Natural killer cell treated with Interleukin-12 subunit alpha and Interleukin-12 subunit beta and Interleukin-15 and Interleukin-18, amount 100 ng/mL, for 72 hours (primary cell): ENCODE data around the gene RMRP. TPM values are rescaled to one million over a fixed set of nuclear protein-coding genes. Genes with fewer than 3 reads are reported as not detected.

ENCODE experiments used
- ATAC-seq, 2 donors: fragments of 150-1000 bp; cut with Tn5 transposase in 1 of 2; sonication (Bioruptor Pico), chemical (Tn5 transposase) in 1 of 2; 2 replicates each; pipeline ENCODE4 v1.10.0; 2021
- DNase-seq: peaks from one replicate; pipeline ENCODE4 v3.0.0; 2022; ENCODE audit warnings: low spot score
- H3K27ac Mint-ChIP-seq, 2 donors: 1 replicate in 1 of 2; 2 replicates in 1 of 2; pipeline ENCODE4 v1.8.0; 2022; ENCODE audit warnings: mixed read lengths in 2 of 2, mild to moderate bottlenecking in 1 of 2, moderate library complexity in 1 of 2
- H3K27me3 Mint-ChIP-seq, 2 donors: 1 replicate in 1 of 2; 2 replicates in 1 of 2; pipeline ENCODE4 v1.8.0; 2022; ENCODE audit warnings: mixed read lengths in 2 of 2
- H3K36me3 Mint-ChIP-seq: one replicate; pipeline ENCODE4 v1.8.0; 2022; ENCODE audit warnings: mixed read lengths
- H3K4me1 Mint-ChIP-seq, 2 donors: 1 replicate in 1 of 2; 2 replicates in 1 of 2; pipeline ENCODE4 v1.8.0; 2022; ENCODE audit warnings: low read depth in 2 of 2, mixed read lengths in 2 of 2, mild to moderate bottlenecking in 1 of 2
- H3K4me3 Mint-ChIP-seq: one replicate; pipeline ENCODE4 v1.8.0; 2022; ENCODE audit warnings: mixed read lengths
- H3K9me3 Mint-ChIP-seq: 2 replicates; pipeline ENCODE4 v1.8.0; 2022; ENCODE audit warnings: mixed read lengths
- total RNA-seq, 2 donors: library from RNA; stranded (reverse); gene quantifications; one replicate each; pipeline ENCODE4 v1.2.3, GENCODE V29; 2022

RMRP gene
- total RNA-seq, 2 donors from 2014 or later: 3,856 to 4,437 TPM

- peaks cover 33 to 37% of the 10 kb centered on the region in 2 donors for H3K4me1 Mint-ChIP-seq
- no peaks in the 10 kb centered on the region for H3K36me3 Mint-ChIP-seq
- H3K9me3 Mint-ChIP-seq: no peaks in the 10 kb centered on the region
- DNase-seq (no peak), ATAC-seq (no peak)
- H3K27ac Mint-ChIP-seq: no peak overlapping the region
- H3K27me3 Mint-ChIP-seq: no peaks in the 10 kb centered on the region
- peak overlapping the region; percentile 88 for H3K4me3 Mint-ChIP-seq
Observed at GRCh38 chr9:35666045-35666444, 8.2 kb upstream of the RMRP start.

DNA sequence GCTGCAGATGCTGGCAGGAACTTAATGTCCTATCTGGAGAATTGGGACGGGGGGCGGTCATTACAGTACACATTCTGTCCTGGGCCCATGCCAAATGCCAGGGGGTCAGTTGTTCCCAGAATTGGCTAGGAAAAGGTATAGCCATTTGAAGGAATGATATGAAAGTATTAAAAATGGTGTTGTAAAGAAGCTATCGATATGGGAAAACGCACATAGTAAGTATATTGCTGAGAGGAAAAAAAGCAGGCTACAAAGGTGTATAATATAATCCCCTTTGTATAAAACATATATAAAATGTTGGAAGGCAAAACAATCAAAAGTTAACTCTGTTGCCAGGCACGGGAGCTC, 7.6 kb upstream of the RMRP start:
- DNase-seq: no peak
- peaks cover 39 to 43% of the 10 kb centered on the region in 2 donors for H3K4me1 Mint-ChIP-seq
- peak overlapping the region; percentile 33 to 80 for H3K27ac Mint-ChIP-seq

DNA sequence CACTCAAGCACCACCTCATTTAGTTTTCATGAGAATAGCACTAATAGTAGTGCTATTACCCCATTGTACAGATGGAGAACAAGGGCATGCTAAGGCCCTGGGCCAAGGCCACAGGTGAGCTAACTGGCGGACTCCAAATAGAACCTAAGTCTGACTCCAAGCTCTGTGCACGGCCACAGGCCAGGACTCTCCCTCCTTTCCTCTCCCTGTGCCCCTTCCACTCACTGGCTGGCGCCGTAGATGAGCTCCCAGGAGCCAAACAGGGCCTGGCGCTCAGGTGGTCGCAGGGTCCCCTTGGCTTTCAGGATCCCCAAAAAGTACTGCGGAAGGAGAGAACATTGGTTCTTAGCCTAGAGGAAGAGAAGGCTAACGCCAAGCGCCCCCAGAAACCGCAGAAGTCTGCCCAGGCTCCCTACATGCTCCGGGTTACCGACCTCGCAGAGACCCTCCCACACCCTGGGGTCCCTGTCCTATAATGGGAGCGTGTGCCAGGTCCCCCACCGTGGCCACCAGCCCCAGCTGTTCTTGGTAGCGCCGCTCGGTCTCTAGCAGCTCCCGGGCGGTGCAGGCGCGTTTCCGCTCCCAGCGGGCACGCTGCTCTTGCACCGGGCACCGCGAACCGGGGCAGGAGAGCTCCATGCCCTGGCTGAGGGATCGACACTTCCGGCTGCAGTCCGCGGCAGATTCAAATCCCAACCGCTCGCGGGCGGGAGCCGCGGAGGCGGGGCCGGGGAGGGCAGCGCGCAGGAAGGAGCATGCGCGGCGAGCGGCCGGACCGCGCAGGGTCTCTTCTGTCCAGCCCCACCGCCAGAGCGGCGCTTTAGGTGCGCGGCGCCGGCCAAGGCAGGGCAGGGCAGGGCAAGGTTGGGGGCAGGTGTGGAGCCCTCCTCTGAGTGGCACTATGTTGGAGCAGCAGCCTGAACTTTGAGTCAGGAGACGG, 7.0 kb upstream of the RMRP start, which contains the start of gene ARHGEF39:
TSS of gene ARHGEF39 (minus strand) at position 665 of the 940 bp plus-strand sequence. CDS start at position 639, 26 bp downstream.
- Mint-ChIP-seq H3K36me3 (no peaks in the 10 kb centered on the region), H3K9me3 (no peaks in the 10 kb centered on the region), H3K4me1 (peaks cover 43 to 50% of the 10 kb centered on the region in 2 donors), H3K4me3 (peak within 1 kb of the TSS; percentile 88), H3K27ac (peak within 1 kb of the TSS; percentile 33 to 80), H3K27me3 (no peaks in the 10 kb centered on the region)
- peak; percentile 93 to 95 for ATAC-seq
- DNase-seq: peak; percentile 90

More for the DNA sequence above, 7.6 kb upstream of the RMRP start:
- no peaks in the 10 kb centered on the region for H3K9me3 Mint-ChIP-seq
- ATAC-seq: no peak
- peak overlapping the region; percentile 88 for H3K4me3 Mint-ChIP-seq
- H3K27me3 Mint-ChIP-seq: no peaks in the 10 kb centered on the region
- H3K36me3 Mint-ChIP-seq: no peaks in the 10 kb centered on the region

GRCh38 chr9:35662437-35662836, 4.6 kb upstream of the RMRP start:
- H3K27me3 Mint-ChIP-seq: no peaks in the 10 kb centered on the region
- H3K36me3 Mint-ChIP-seq: peaks cover 6% of the 10 kb centered on the region

DNA sequence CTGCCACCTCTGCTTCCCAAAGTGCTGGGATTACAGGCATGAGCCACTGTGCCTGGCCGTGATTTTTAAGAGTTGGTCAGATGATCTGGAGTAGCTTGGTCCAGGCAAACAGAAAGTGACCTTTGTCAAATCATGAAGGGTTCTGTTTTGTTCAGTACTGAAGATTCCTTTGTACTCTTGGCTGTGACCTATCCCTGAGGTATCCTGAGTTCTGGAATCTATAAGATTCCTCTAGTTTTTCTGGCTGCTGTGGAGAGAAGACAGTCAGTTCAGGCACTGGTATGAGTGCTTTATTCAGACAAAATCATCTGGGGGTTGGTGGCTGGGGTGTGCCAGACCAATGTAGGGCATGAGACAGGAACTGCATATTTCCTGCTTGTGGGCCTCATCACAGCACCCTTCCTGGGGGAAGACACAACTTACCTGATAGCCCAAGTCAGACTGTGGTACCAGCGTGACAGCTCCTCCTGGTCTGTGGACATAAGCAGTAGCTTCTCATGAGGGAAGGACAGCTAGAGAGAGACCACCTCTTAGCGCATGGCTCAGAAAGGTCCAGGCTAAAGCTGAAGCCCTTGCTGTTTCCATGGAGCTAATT, 4.0 kb upstream of the RMRP start:
- H3K27ac Mint-ChIP-seq: peak overlapping the region; percentile 34 to 68
- ATAC-seq (no peak), DNase-seq (no peak)
- H3K27me3 Mint-ChIP-seq: no peaks in the 10 kb centered on the region
- H3K9me3 Mint-ChIP-seq: no peaks in the 10 kb centered on the region
- peaks cover 67 to 71% of the 10 kb centered on the region in 2 donors for H3K4me1 Mint-ChIP-seq
- H3K4me3 Mint-ChIP-seq: peak overlapping the region; percentile 88
- H3K36me3 Mint-ChIP-seq: peaks cover 6% of the 10 kb centered on the region

More at GRCh38 chr9:35662437-35662836, 4.6 kb upstream of the RMRP start:
- peak overlapping the region; percentile 88 for H3K4me3 Mint-ChIP-seq
- H3K27ac Mint-ChIP-seq: peak overlapping the region; percentile 34 to 68
- peaks cover 61 to 65% of the 10 kb centered on the region in 2 donors for H3K4me1 Mint-ChIP-seq
- DNase-seq (no peak), ATAC-seq (no peak)
- no peaks in the 10 kb centered on the region for H3K9me3 Mint-ChIP-seq

- no peak for ATAC-seq
- no peak for DNase-seq
- Mint-ChIP-seq H3K27ac (peak overlapping the region; percentile 35 to 99), H3K36me3 (peaks cover 6% of the 10 kb centered on the region), H3K9me3 (no peaks in the 10 kb centered on the region), H3K27me3 (no peaks in the 10 kb centered on the region), H3K4me3 (peak overlapping the region; percentile 58), H3K4me1 (peaks cover 72 to 73% of the 10 kb centered on the region in 2 donors)
Observed at GRCh38 chr9:35660966-35661415, 3.2 kb upstream of the RMRP start.

- ATAC-seq (no peak), DNase-seq (no peak)
- peaks cover 67 to 68% of the 10 kb centered on the region in 2 donors for H3K4me1 Mint-ChIP-seq
- H3K9me3 Mint-ChIP-seq: no peaks in the 10 kb centered on the region
- peak overlapping the region; percentile 88 for H3K4me3 Mint-ChIP-seq
- H3K36me3 Mint-ChIP-seq: peaks cover 6% of the 10 kb centered on the region
- H3K27ac Mint-ChIP-seq: peak overlapping the region; percentile 99
- H3K27me3 Mint-ChIP-seq: no peaks in the 10 kb centered on the region
Observed at GRCh38 chr9:35659340-35659739, 1.5 kb upstream of the RMRP start.

GRCh38 chr9:35658968-35659220, 1.1 kb upstream of the RMRP start:
- H3K4me1 Mint-ChIP-seq: peaks cover 63 to 64% of the 10 kb centered on the region in 2 donors
- peak overlapping the region; percentile 99 for H3K27ac Mint-ChIP-seq
- H3K36me3 Mint-ChIP-seq: peaks cover 6% of the 10 kb centered on the region
- no peaks in the 10 kb centered on the region for H3K27me3 Mint-ChIP-seq
- no peak for DNase-seq
- peak overlapping the region; percentile 88 for H3K4me3 Mint-ChIP-seq
- no peak for ATAC-seq
- H3K9me3 Mint-ChIP-seq: no peaks in the 10 kb centered on the region

DNA sequence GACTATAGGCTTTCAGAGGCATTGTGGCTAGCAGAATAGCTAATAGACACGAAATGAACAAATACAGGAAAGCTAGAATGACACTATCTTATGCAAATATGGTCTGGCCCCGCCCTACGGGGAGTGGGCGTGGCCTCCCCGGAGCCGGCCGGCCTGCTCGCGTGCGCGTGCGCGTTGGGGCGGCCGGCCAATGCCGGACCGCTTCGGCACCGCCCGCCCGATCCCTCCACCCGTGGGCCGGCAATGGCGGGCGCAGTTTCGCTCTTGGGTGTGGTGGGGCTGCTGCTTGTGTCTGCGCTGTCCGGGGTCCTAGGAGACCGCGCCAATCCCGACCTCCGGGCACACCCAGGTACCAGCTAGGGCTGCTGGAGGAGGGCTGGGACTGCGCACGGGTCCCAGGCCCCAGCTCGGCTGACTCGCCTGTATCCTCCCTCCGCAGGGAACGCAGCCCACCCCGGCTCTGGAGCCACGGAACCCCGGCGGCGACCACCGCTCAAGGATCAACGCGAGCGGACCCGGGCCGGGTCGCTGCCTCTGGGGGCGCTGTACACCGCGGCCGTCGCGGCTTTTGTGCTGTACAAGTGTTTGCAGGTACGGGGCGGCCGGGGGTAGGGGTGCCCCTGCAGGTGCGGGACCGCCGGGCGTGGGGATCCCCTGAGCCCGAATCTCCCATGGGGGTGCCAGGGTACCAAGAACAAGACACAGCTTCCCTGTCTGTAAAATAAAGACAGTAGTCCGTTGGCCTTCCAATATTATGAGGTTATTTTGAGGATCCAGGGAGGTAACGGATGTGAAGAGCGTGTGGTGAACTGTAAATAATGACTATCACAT, 533 bp upstream of the RMRP start, which contains the start of gene CCDC107:
TSS of gene CCDC107 (plus strand) at position 156 of the 831 bp plus-strand sequence. CDS start at position 244, 88 bp downstream.
- peaks cover 6% of the 10 kb centered on the region for H3K36me3 Mint-ChIP-seq
- no peaks in the 10 kb centered on the region for H3K27me3 Mint-ChIP-seq
- peak within 1 kb of the TSS; percentile 99 for H3K27ac Mint-ChIP-seq
- peak within 1 kb of the TSS; percentile 88 for H3K4me3 Mint-ChIP-seq
- peaks cover 62 to 63% of the 10 kb centered on the region in 2 donors for H3K4me1 Mint-ChIP-seq
- ATAC-seq (peak; percentile 84 to 89), DNase-seq (peak; percentile 91)
- H3K9me3 Mint-ChIP-seq: no peaks in the 10 kb centered on the region

GRCh38 chr9:35656831-35657545, 831 bp downstream of the RMRP start:
- H3K36me3 Mint-ChIP-seq: peaks cover 6% of the 10 kb centered on the region
- H3K27me3 Mint-ChIP-seq: no peaks in the 10 kb centered on the region
- ATAC-seq (no peak), DNase-seq (no peak)
- H3K4me3 Mint-ChIP-seq: peak overlapping the region; percentile 88
- peaks cover 52% of the 10 kb centered on the region in 2 donors for H3K4me1 Mint-ChIP-seq
- no peaks in the 10 kb centered on the region for H3K9me3 Mint-ChIP-seq
- H3K27ac Mint-ChIP-seq: peak overlapping the region; percentile 99

- Mint-ChIP-seq H3K9me3 (no peaks in the 10 kb centered on the region), H3K4me1 (peaks cover 48 to 52% of the 10 kb centered on the region in 2 donors), H3K27ac (peak overlapping the region; percentile 99), H3K36me3 (peaks cover 6% of the 10 kb centered on the region), H3K4me3 (peak overlapping the region; percentile 88), H3K27me3 (no peaks in the 10 kb centered on the region)
- ATAC-seq: no peak
- no peak for DNase-seq
Observed at GRCh38 chr9:35656348-35656747, 1.5 kb downstream of the RMRP start.

GRCh38 chr9:35653611-35654010, 4.2 kb downstream of the RMRP start:
- peak overlapping the region in 1 of 2 donors; percentile 60 for H3K27ac Mint-ChIP-seq
- no peaks in the 10 kb centered on the region for H3K36me3 Mint-ChIP-seq
- DNase-seq: no peak
- no peaks in the 10 kb centered on the region for H3K9me3 Mint-ChIP-seq
- no peak for ATAC-seq
- no peaks in the 10 kb centered on the region for H3K27me3 Mint-ChIP-seq
- H3K4me1 Mint-ChIP-seq: peaks cover 35 to 39% of the 10 kb centered on the region in 2 donors
- no peak overlapping the region for H3K4me3 Mint-ChIP-seq

DNA sequence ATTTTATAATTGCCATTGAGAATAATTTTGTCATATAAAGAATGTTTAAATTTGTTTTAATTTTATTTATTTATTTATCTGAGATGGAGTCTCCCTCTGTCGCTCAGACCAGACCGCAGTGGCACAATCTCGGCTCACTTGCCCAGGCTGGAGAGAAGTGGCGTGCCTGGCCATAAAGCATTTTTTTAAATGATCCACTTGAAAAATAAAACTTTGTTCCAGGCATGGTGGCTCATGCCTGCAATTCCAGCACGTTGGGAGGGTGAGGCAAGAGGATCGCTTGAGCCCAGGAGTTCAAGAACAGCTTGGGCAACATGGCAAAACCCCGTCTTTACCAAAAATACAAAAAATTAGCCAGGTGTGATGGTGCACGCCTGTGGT, 5.0 kb downstream of the RMRP start:
- Mint-ChIP-seq H3K4me1 (peaks cover 40 to 45% of the 10 kb centered on the region in 2 donors), H3K27me3 (no peaks in the 10 kb centered on the region), H3K27ac (no peak overlapping the region), H3K36me3 (no peaks in the 10 kb centered on the region), H3K4me3 (no peak overlapping the region), H3K9me3 (no peaks in the 10 kb centered on the region)
- ATAC-seq: no peak
- DNase-seq: no peak
